ENCODE measurements around the gene TXNDC11.

DNA sequence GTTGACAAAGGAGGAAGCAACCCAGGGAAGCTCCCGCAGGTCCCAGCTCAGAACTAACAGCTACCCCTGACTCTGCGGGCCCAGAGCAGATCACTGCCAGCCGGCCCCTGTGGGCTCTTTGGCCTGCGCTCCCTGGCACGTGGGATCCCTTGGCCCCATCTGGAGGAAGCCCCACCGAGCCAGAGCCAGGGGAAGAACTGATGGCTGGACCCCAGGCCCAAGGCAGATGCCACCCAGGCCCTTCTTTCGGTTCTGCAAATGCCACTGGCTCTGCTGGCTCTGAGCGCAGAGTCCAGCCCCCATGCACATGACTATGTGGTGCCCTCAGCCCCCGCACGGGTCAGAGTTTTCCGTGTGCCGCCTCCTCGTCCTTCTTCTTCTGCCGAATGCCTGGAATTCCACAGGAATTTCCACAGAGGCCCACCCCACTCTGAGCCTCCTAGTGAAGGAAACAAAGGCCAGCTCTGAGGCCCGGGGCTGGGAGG is 110.2 kb downstream of the TXNDC11 start:
- TF ChIP-seq FOXJ3 (CRISPR knock-in tag; IDR thresholded peaks at IDR 0.05; ENCODE audit: borderline replicate concordance) = no peak
- TF ChIP-seq, protein P1, sequence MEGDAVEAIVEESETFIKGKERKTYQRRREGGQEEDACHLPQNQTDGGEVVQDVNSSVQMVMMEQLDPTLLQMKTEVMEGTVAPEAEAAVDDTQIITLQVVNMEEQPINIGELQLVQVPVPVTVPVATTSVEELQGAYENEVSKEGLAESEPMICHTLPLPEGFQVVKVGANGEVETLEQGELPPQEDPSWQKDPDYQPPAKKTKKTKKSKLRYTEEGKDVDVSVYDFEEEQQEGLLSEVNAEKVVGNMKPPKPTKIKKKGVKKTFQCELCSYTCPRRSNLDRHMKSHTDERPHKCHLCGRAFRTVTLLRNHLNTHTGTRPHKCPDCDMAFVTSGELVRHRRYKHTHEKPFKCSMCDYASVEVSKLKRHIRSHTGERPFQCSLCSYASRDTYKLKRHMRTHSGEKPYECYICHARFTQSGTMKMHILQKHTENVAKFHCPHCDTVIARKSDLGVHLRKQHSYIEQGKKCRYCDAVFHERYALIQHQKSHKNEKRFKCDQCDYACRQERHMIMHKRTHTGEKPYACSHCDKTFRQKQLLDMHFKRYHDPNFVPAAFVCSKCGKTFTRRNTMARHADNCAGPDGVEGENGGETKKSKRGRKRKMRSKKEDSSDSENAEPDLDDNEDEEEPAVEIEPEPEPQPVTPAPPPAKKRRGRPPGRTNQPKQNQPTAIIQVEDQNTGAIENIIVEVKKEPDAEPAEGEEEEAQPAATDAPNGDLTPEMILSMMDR (IDR thresholded peaks at IDR 0.05) = no peak
- TF ChIP-seq, protein P2, sequence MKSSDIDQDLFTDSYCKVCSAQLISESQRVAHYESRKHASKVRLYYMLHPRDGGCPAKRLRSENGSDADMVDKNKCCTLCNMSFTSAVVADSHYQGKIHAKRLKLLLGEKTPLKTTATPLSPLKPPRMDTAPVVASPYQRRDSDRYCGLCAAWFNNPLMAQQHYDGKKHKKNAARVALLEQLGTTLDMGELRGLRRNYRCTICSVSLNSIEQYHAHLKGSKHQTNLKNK (CRISPR knock-in tag; IDR thresholded peaks at IDR 0.05) = no peak
- TF ChIP-seq, protein P3, sequence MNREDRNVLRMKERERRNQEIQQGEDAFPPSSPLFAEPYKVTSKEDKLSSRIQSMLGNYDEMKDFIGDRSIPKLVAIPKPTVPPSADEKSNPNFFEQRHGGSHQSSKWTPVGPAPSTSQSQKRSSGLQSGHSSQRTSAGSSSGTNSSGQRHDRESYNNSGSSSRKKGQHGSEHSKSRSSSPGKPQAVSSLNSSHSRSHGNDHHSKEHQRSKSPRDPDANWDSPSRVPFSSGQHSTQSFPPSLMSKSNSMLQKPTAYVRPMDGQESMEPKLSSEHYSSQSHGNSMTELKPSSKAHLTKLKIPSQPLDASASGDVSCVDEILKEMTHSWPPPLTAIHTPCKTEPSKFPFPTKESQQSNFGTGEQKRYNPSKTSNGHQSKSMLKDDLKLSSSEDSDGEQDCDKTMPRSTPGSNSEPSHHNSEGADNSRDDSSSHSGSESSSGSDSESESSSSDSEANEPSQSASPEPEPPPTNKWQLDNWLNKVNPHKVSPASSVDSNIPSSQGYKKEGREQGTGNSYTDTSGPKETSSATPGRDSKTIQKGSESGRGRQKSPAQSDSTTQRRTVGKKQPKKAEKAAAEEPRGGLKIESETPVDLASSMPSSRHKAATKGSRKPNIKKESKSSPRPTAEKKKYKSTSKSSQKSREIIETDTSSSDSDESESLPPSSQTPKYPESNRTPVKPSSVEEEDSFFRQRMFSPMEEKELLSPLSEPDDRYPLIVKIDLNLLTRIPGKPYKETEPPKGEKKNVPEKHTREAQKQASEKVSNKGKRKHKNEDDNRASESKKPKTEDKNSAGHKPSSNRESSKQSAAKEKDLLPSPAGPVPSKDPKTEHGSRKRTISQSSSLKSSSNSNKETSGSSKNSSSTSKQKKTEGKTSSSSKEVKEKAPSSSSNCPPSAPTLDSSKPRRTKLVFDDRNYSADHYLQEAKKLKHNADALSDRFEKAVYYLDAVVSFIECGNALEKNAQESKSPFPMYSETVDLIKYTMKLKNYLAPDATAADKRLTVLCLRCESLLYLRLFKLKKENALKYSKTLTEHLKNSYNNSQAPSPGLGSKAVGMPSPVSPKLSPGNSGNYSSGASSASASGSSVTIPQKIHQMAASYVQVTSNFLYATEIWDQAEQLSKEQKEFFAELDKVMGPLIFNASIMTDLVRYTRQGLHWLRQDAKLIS (CRISPR knock-in tag; IDR thresholded peaks at IDR 0.05; ENCODE audit: borderline replicate concordance) = no peak
